NCI-H82 treated with DMSO at 0.1 percent for 48 hours (cell line): ENCODE measurements around the gene IL1RAPL2.

Experiments used
- DNase-seq: peaks from one replicate; lab custom pipeline; 2025; ENCODE audit not compliant: unreplicated experiment; lab: John Stamatoyannopoulos, UW

IL1RAPL2 gene

DNA sequence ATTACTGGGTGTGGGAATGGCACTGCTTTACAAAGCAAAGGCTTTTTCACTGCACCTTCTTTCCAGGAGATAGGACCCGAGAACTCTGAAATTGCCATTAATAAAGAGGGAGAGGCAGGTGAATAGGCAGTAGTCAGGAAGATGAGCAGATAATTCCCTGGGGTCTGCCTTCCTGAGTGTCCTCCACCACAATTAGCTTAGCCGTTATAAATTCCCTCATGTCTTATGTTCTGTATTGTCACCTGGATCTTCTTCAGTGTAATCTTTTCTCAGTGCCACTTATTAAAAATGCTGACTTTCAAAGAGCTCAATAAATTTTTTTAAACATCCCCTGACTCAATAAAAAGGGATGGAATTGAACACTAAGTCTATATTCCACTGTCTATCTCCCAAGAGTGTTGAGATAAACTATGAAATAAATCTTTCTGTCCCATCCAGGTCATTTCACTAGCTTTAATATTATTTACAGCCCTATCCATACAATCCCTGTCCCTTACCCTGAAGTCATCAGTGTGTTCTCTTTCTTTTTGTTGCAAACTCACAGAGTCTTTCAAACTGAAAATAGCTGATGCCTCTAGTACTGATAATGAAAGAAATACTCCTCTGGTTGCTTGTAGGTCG, 984.2 kb downstream of the IL1RAPL2 start:
- no peak for DNase-seq

- peak; percentile 14 for DNase-seq
These were observed 986.4 kb downstream of the IL1RAPL2 start for GRCh38 chrX:105552395-105552794.

DNA sequence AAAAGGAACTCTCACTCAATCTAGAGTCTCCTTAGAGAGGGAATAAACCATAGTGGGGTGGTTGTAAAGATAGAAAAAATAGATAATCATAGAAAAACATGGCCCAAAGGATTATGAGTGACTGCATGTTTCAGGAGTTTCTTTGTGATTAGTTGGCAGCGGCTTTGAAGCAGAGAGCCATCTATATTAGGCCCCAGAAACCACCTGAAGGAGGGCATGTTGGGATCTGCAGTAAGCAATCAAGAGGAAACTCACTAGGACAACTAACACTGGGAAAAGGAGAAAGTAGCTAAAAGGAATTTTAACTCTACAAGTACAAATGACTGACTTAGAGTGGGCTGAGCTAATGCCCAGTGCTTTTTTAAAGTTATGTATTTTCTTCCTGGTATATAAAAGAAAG, 987.1 kb downstream of the IL1RAPL2 start:
- no peak for DNase-seq

GRCh38 chrX:105564501-105564900, 998.5 kb downstream of the IL1RAPL2 start:
- DNase-seq = no peak

DNA sequence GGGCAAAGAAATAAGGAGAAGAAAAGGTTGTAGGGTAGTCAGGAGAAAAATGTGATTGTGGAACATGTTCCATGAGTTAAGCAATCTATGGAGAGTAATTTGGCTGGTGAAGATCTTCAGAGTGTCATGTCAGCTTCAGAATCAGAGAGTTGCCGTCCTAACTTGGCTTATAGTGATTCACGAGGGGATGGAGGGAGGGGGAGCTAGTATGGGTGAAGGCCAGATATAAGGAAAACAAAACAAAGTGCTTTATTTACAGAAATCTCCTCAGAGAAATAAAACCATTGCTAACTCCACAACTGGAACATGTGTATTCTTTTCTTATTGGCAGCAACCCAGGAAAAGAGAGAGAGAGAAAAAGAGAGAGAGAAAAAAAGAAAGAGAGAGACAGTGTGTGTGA, 999.9 kb downstream of the IL1RAPL2 start:
- DNase-seq = no peak

- no peak for DNase-seq
These were observed 1001.1 kb downstream of the IL1RAPL2 start for GRCh38 chrX:105567082-105567481.

- DNase-seq = no peak
These were observed 1042.7 kb downstream of the IL1RAPL2 start for GRCh38 chrX:105608745-105609144.

GRCh38 chrX:105609530-105609929, 1043.5 kb downstream of the IL1RAPL2 start:
- DNase-seq = no peak

DNA sequence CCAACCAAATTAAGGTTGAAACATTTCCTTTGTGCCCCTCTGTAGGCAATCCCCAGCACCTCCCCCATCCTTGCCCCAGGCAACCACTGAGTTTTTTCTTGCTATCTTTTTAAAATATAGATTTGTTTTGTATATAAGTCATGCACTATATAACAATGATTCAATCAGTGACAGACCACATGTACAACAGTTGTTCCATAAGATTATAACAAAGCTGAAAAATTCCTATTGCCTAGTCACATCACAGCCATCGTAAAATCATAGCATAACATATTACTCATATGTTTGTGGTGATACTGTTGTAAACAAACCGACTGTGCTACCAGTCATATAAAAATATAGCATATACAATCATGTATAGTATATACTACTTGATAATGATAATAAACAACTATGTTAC, 1044.4 kb downstream of the IL1RAPL2 start:
- no peak for DNase-seq

DNA sequence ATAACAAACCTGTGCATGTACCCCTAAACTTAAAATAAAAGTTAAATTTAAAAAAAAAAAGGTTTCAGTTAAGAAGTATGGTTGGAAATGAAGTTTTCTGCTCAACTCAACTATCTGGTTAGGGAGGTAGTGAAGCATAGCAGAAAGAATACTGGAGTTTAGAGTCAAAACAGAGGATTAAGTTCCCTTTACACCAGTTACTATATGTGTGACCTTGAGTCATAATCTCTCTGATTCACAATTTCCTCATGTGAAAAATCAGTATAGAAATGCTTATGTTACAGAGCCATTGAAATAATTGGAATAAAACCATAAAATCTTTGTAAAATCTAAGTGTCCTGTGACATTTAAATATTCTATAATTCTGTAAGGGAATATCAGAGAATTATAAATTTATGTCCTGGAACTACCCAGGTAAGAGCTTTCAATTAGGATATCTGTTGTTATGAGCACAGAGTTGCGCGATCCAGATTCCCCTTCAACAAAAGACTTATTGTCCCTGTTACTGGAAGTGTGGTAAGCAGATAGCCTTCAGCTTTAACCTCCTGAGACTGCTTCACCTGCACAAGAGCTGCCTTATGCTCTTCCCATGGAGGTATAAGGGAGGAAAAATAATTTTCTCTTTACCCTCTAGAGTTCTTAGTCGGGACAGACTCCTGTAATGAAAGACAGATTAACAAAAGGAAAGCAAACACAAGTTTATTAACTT, 1052.5 kb downstream of the IL1RAPL2 start:
- no peak for DNase-seq

GRCh38 chrX:105634180-105634579, 1068.2 kb downstream of the IL1RAPL2 start:
- no peak for DNase-seq

- peak; percentile 42 for DNase-seq
These were observed 1069.8 kb downstream of the IL1RAPL2 start for GRCh38 chrX:105635794-105636193.

DNA sequence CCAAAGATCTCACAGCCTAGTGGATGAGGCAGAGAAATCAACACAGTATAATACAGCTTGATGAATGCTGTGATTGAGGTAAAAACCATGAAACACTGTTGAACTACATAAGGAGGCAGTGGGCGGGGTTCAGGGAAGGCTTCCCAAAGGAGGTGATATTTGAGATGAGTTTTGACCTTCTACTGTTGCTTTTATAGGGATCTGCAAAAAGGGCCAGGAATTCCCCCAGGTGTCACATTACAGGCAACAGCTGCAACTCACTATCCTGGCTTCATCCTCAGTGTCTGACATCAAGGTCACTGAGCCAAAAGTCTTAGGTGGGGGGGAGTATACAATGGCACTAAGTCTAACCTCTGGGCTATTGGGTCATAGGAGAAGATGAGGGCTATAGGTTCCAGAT, 1070.7 kb downstream of the IL1RAPL2 start:
- peak; percentile 16 for DNase-seq

- no peak for DNase-seq
These were observed 1079.8 kb downstream of the IL1RAPL2 start for GRCh38 chrX:105645667-105646357.

DNA sequence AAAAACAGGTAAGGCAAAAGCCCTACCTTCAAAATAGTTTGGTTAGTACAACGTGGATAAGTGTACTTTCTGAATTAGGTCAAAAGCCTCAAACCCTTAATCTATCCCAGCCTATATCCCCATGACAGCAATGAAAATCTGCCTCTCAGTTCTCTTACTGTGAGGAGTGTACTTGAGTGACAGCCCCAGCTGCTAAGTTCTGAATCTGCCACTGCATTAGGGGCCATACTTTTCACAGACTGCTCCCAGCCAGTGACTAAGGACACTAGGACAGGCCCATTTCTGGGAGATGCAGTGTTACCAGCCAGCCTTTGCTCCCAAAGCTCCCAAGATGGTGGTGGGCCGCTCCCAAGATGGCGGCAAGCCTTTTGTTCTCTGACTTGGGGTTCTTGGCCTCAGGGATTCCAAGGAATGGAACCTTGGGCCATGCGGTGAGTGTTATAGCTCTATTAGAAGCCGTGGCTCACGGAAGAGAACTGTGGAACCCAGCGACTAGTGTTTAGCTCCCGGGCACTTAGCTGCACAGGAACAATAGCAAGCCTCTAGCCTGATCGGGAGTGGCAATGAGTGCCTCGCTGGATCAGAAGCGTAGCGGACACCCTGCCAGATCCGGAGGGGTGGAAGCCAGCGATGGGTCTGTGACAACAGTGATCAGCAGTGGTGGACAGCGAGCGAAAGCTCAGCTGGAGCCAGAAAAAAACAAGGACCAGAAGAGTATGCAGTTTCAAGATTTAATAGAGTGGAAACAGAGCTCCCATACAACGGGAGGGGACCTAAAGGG, 1080.8 kb downstream of the IL1RAPL2 start:
- DNase-seq = no peak

DNA sequence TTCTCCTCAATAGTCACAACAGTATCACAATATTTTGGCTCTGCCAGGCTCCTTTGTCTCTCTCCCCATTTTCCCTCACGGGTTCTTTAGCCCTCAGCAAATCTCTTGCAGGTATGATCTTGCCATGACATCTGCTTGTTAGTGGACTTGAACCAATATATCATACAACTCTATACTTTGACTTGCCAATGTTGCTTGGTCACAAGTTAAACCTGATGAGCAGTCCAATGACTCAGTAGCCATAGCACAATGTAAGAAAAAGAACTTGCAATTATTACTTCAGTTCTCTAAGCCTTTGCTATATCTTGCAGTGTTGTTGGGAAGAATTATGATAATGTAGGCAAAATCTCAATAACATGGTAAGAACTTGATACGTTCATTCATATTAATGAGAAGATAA, 1081.8 kb downstream of the IL1RAPL2 start:
- DNase-seq = no peak

- no peak for DNase-seq
These were observed 1082.7 kb downstream of the IL1RAPL2 start for GRCh38 chrX:105648732-105649131.

DNA sequence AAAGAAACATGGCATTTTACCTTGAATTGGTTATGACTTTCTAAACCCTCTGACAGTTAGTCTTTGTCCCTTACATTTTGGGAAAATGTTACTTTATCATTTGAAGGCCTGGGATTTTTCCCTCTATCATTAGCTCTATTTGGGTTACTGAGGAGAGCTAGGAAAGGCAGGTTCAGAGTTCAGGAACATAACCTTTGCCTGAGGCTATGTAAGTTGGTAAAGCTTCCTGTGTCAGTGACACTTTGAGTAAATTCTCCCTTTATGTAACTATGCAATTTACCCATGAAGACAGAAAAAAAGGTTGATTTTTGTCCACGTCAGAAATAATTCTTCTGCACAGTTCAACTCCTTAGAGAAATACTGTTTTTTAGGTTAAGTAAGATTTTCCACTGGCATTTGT, 1084.6 kb downstream of the IL1RAPL2 start:
- no peak for DNase-seq

DNA sequence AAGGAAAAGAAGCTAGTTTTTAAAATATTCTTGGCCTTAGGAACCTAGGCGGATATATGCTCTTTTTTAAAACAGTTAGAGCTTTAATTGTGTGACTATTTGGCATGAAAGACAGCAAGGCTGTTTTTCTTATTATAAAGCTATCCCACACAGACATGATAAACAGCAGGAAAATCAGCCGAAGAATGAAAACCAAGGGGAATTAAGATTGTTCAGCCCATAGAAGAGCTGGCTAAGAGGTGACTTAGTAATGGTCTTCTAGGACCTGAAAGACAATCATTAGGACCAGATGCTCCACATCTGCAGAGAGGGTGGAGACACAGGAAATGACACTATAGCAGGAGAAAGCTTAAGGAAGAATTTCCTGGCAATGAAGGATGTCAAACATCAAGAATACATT, 1085.0 kb downstream of the IL1RAPL2 start:
- no peak for DNase-seq

GRCh38 chrX:105653891-105654290, 1087.9 kb downstream of the IL1RAPL2 start:
- DNase-seq = no peak

- no peak for DNase-seq
These were observed 1092.1 kb downstream of the IL1RAPL2 start for GRCh38 chrX:105658136-105658535.
